Measurements from ENCODE around the gene OGFOD2. TPM values are rescaled to one million over a fixed set of nuclear protein-coding genes. Genes with fewer than 3 reads are reported as not detected.

The OGFOD2 gene
- 6.9 to 14.1 TPM (median 7.9 TPM) in 3 replicates for polyA plus RNA-seq
- polyA plus RNA-seq (2011; ENCODE audit: low read depth): 3.3 TPM
- 4.9 and 11.3 TPM in 2 replicates for polyA plus RNA-seq (2011; cell fraction: cytosol; rRNA removed)
- 29.9 and 39.0 TPM in 2 replicates for polyA plus RNA-seq (2011; cell fraction: nucleus; rRNA removed)
- 7.6 and 8.2 TPM in 2 replicates for polyA plus RNA-seq (2012; ENCODE audit: low replicate concordance)
- 4.7 to 14.6 TPM (median 5.5 TPM) in 3 replicates for polyA minus RNA-seq
- polyA minus RNA-seq (2011; cell fraction: cytosol; rRNA and poly(A)+ RNA removed): 16.3 TPM
- polyA minus RNA-seq (2011; cell fraction: nucleus; rRNA and poly(A)+ RNA removed): 4.9 and 8.8 TPM in 2 replicates

DNA sequence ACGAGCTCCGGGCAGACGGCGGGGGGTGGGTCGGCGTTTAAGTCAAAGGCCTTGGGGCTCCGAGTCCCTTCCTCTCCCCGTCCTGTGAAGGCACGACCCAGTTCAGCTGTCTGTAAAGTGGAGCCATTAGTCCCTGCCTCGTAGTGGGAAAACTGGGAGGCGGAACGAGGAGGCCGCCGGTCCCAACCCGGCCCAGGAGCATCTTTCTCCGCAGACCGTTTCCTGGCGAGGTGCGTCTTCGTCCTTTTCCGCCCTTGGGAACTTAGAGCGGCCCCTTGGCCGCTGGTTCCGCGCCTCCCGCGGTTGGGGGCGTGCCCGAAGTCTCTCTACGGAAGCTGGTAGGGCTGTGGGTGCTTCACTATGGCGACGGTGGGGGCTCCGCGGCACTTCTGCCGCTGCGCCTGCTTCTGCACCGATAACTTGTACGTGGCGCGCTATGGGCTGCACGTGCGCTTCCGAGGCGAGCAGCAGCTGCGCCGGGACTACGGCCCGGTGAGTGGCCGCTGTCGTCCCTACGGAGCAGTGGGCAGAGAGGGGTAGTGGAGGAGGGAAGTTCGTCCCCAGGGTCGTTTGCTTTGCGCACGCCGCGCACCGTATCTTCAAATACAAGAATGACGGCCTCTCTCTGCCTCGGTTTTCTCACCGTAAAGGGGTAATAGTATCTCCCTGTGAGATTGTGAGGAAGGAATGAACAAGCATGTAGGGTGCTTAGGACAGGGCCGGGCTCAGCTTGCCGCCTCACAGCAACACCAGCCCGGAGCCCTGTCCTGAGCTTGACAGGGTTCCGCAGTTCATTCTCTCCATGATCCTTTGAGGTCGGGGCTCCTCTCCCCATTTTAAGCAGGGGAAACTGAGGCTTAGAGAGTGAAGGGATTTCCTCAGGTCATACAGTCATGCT lies at the start of gene OGFOD2:
OGFOD2 (plus strand) TSS at position 353 of the 898 bp plus-strand sequence; CDS start at position 361, 8 bp downstream.
- TF ChIP-seq, protein P1, sequence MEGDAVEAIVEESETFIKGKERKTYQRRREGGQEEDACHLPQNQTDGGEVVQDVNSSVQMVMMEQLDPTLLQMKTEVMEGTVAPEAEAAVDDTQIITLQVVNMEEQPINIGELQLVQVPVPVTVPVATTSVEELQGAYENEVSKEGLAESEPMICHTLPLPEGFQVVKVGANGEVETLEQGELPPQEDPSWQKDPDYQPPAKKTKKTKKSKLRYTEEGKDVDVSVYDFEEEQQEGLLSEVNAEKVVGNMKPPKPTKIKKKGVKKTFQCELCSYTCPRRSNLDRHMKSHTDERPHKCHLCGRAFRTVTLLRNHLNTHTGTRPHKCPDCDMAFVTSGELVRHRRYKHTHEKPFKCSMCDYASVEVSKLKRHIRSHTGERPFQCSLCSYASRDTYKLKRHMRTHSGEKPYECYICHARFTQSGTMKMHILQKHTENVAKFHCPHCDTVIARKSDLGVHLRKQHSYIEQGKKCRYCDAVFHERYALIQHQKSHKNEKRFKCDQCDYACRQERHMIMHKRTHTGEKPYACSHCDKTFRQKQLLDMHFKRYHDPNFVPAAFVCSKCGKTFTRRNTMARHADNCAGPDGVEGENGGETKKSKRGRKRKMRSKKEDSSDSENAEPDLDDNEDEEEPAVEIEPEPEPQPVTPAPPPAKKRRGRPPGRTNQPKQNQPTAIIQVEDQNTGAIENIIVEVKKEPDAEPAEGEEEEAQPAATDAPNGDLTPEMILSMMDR (optimal IDR thresholded peaks at IDR 0.05 in 1 of 3, IDR thresholded peaks at IDR 0.05 in 1 of 3, conservative IDR thresholded peaks at IDR 0.05 in 1 of 3; ENCODE audit: extremely low read depth in 1 of 3, insufficient read depth in 2 of 3, low read length in 3 of 3): no peak
- no peak for TF ChIP-seq EZH2 (IDR thresholded peaks at IDR 0.05; ENCODE audit: low read length)
- Histone ChIP-seq H2AFZ (ENCODE audit: control insufficient read depth, low read length) (peak within 1 kb of the TSS; percentile 95), H3K27me3 (ENCODE audit: control insufficient read depth, extremely low read depth, insufficient read depth, low read length) (no peaks in the 10 kb centered on the region), H3K4me3 (ENCODE audit: control insufficient read depth in 2 of 3, extremely low read depth in 1 of 3, insufficient read depth in 2 of 3, low read depth in 1 of 3, low read length in 3 of 3) (peak within 1 kb of the TSS; percentile 88 to 92 (median 89)), H3K4me2 (ENCODE audit: control insufficient read depth, extremely low read depth, insufficient read depth, low read depth, low read length) (peak within 1 kb of the TSS; percentile 91), H3K27ac (ENCODE audit: control insufficient read depth, insufficient read depth, low read length) (peak within 1 kb of the TSS; percentile 94), H3K9me3 (ENCODE audit: control insufficient read depth, low read depth, low read length) (no peaks in the 10 kb centered on the region), H4K20me1 (ENCODE audit: control insufficient read depth, extremely low read depth, insufficient read depth, low read length) (no peaks in the 10 kb centered on the region), H3K36me3 (ENCODE audit: control insufficient read depth in 2 of 2, extremely low read depth in 1 of 2, insufficient read depth in 2 of 2, low read length in 2 of 2) (peaks cover 2 to 11% of the 10 kb centered on the region in 2 experiments), H3K4me1 (ENCODE audit: control insufficient read depth, extremely low read depth, insufficient read depth, low read length) (peaks cover 22% of the 10 kb centered on the region), H3K9me1 (ENCODE audit: control insufficient read depth, extremely low read depth, insufficient read depth, low read length) (no peaks in the 10 kb centered on the region), H3K79me2 (ENCODE audit: control insufficient read depth, insufficient read depth, low read length) (peaks cover 23% of the 10 kb centered on the region), H3K9ac (ENCODE audit: control insufficient read depth, extremely low read depth, insufficient read depth, low read length) (peak within 1 kb of the TSS; percentile 94)
- DNase-seq (ENCODE audit: low read depth, low spot score) (no peak), FAIRE-seq (no peak)
- dilution Hi-C loops (cut with MboI; ENCODE audit: extremely low pct_ligation_motif_present, low sequenced_read_pairs): no loop called here

DNA sequence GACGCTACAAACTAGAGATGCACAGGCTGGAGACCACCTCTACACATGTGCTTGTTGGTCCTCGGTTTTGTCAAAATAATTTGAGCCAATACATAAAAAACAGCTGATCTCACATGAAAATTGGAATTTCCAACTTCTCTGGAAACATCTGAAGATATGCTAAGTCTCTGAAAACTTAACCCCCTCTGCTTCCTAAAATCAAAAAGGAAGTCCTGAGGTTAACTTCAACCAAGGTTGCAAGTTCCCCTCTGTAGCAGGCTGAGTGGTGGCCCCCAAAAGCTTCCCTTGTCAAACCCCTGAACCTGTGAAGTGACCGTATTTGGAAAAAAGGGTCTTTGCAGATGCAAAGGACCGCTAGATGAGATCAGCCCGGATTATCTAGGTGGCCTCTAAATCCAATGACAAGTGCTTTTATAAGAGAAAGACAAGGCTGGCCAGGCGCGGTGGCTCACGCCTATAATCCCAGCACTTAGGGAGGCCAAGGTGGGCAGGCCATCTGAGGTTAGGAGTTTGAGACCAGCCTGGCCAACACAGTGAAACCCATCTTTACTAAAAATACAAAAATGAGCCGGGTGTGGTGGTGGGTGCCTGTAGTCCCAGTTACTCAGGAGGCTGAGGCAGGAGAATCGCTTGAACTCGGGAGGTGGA lies 47.2 kb upstream of the OGFOD2 start:
- FAIRE-seq (no peak), DNase-seq (ENCODE audit: low read depth, low spot score) (no peak)
- no peaks in the 10 kb centered on the region for H3K4me1 ChIP-seq (ENCODE audit: control insufficient read depth, extremely low read depth, insufficient read depth, low read length)
- no peaks in the 10 kb centered on the region for H3K27me3 ChIP-seq (ENCODE audit: control insufficient read depth, extremely low read depth, insufficient read depth, low read length)
- H2AFZ ChIP-seq (ENCODE audit: control insufficient read depth, low read length): no peak overlapping the region
- H3K79me2 ChIP-seq (ENCODE audit: control insufficient read depth, insufficient read depth, low read length): no peaks in the 10 kb centered on the region
- TF ChIP-seq EZH2 (IDR thresholded peaks at IDR 0.05; ENCODE audit: low read length): no peak
- TF ChIP-seq, protein P1 (optimal IDR thresholded peaks at IDR 0.05 in 1 of 3, IDR thresholded peaks at IDR 0.05 in 1 of 3, conservative IDR thresholded peaks at IDR 0.05 in 1 of 3; ENCODE audit: extremely low read depth in 1 of 3, insufficient read depth in 2 of 3, low read length in 3 of 3): no peak
- H4K20me1 ChIP-seq (ENCODE audit: control insufficient read depth, extremely low read depth, insufficient read depth, low read length): no peaks in the 10 kb centered on the region
- H3K9me3 ChIP-seq (ENCODE audit: control insufficient read depth, low read depth, low read length): no peaks in the 10 kb centered on the region
- H3K27ac ChIP-seq (ENCODE audit: control insufficient read depth, insufficient read depth, low read length): no peak overlapping the region
- H3K36me3 ChIP-seq (ENCODE audit: control insufficient read depth in 2 of 2, extremely low read depth in 1 of 2, insufficient read depth in 2 of 2, low read length in 2 of 2): no peaks in the 10 kb centered on the region
- dilution Hi-C loops (cut with MboI; ENCODE audit: extremely low pct_ligation_motif_present, low sequenced_read_pairs): no loop called here
- H3K4me2 ChIP-seq (ENCODE audit: control insufficient read depth, extremely low read depth, insufficient read depth, low read depth, low read length): no peak overlapping the region
- H3K9ac ChIP-seq (ENCODE audit: control insufficient read depth, extremely low read depth, insufficient read depth, low read length): no peak overlapping the region
- H3K4me3 ChIP-seq (ENCODE audit: control insufficient read depth in 2 of 3, extremely low read depth in 1 of 3, insufficient read depth in 2 of 3, low read depth in 1 of 3, low read length in 3 of 3): no peak overlapping the region
- H3K9me1 ChIP-seq (ENCODE audit: control insufficient read depth, extremely low read depth, insufficient read depth, low read length): no peaks in the 10 kb centered on the region
